MCF 10A (cell line): ENCODE data around the gene REX1BD. TPM values are rescaled to one million over a fixed set of nuclear protein-coding genes. Genes with fewer than 3 reads are reported as not detected.

Experiments
- BruUV-seq: library from RNA; stranded (reverse); fragments of 400-500 nt; replicated peaks from 2 replicates; lab custom pipeline; 2021; lab: Mats Ljungman, UMichigan
- CTCF ChIA-PET: fragments of 300-600 bp; sonication (Branson Sonifier 250); formaldehyde crosslinking; extraction: SDS; loops from one replicate; lab custom pipeline; 2021; ENCODE audit warnings: antibody characterized with exemption, inconsistent platforms; lab: Yijun Ruan, JAX
- POLR2A ChIA-PET: fragments of 300-600, 350-650 bp; sonication (Branson Sonifier 250); formaldehyde crosslinking; extraction: SDS; loops from one replicate; lab custom pipeline; 2020; ENCODE audit warnings: antibody characterized with exemption, inconsistent platforms; lab: Yijun Ruan, JAX
- DNase-seq: peaks from one replicate; pipeline ENCODE4 v3.0.0-alpha.2; 2018; ENCODE audit not compliant: unreplicated experiment
- H3K27ac Mint-ChIP-seq: one replicate; pipeline ENCODE4 v1.8.0; 2022; ENCODE audit warnings: mild to moderate bottlenecking, low read depth, mixed read lengths; ENCODE audit not compliant: unreplicated experiment
- H3K27me3 Mint-ChIP-seq: one replicate; pipeline ENCODE4 v1.8.0; 2022; ENCODE audit warnings: mixed read lengths; ENCODE audit not compliant: insufficient read depth, unreplicated experiment
- H3K36me3 Mint-ChIP-seq: one replicate; pipeline ENCODE4 v1.8.0; 2022; ENCODE audit warnings: mild to moderate bottlenecking, moderate library complexity, mixed read lengths; ENCODE audit not compliant: insufficient read depth, unreplicated experiment
- H3K4me1 Mint-ChIP-seq: one replicate; pipeline ENCODE4 v1.8.0; 2022; ENCODE audit warnings: mixed read lengths; ENCODE audit not compliant: insufficient read depth, unreplicated experiment
- H3K4me3 Mint-ChIP-seq: one replicate; pipeline ENCODE4 v1.8.0; 2022; ENCODE audit warnings: mild to moderate bottlenecking, moderate library complexity, mixed read lengths; ENCODE audit not compliant: unreplicated experiment
- H3K9me3 Mint-ChIP-seq: one replicate; pipeline ENCODE4 v1.8.0; 2022; ENCODE audit warnings: mixed read lengths; ENCODE audit not compliant: unreplicated experiment
- intact Hi-C: fragments of 100-400 bp; cut with micrococcal nuclease; formaldehyde crosslinking; loops from 2 replicates; pipeline ENCODE4 v1.14.1; 2022
- total RNA-seq: library from RNA; stranded (reverse); gene quantifications from 2 replicates; pipeline ENCODE4 v1.2.3, GENCODE V29; 2022
- TF ChIP-seq, protein P1 (sequence below): fragments of 200-600 bp; IDR thresholded peaks from one replicate; pipeline ENCODE4 v1.8.0; 2022; ENCODE audit warnings: antibody characterized with exemption, mild to moderate bottlenecking; ENCODE audit not compliant: unreplicated experiment

Gene REX1BD
- total RNA-seq, 1 experiment from 2014 or later, result 49.3 TPM

DNA sequence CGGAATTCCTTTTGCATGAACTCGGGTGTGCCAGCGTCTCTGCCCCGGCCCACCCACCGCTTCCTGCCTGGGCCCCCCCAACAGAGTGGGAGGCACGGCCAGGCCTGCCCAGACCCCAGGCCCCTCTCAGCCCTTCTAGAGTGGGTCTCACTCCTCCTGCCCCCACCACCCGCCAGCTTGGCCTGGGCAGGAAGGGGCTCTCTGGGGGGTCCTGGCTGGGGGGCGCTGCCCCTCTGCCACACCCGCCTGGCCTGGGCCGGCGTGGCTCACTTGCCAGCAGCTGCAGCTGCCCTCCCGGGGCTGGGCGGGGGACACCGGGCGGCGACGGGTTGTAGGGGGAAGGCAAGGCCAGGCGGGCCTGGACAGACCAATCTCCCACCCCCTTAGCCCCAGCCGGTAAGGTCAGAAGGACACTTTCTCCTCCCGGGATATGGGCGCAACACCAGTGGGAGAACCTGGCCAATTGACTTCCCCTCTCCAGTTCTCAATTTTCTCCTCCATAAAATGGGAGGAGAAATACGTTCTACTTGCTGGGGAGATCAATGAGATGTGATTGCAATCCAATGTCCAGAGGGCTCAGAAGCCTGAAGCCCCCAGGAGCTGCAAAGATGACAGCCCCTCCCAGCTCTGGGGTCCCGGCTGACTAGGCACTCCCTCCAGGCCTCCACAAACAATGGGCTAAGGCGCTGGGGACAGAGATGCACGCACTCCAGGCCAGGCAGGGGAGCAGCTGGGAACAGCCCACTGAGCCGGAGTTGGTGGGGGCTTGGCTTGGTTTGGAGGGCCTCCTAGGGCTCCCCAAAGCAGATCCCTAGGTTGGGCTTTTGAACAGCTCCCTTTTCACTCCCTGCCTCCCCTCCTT is 15.6 kb downstream of the REX1BD start:
- Mint-ChIP-seq H3K36me3 (no peaks in the 10 kb centered on the region), H3K4me1 (peaks cover 5% of the 10 kb centered on the region), H3K27me3 (peaks cover 34% of the 10 kb centered on the region), H3K9me3 (no peaks in the 10 kb centered on the region), H3K27ac (no peak overlapping the region), H3K4me3 (no peak overlapping the region)
- CTCF ChIA-PET, result interaction anchor here (0.6 kb wide), 1 partner anchor 39 kb away, joined by 3 read pairs; no protein-coding TSS in a partner anchor
- POLR2A ChIA-PET, result interaction anchor here (1.4 kb wide), 1 partner anchor 15 kb away, joined by 3 read pairs; no protein-coding TSS in a partner anchor
- intact Hi-C loops, result no loop called here
- DNase-seq, result no peak
- TF ChIP-seq, protein P1, sequence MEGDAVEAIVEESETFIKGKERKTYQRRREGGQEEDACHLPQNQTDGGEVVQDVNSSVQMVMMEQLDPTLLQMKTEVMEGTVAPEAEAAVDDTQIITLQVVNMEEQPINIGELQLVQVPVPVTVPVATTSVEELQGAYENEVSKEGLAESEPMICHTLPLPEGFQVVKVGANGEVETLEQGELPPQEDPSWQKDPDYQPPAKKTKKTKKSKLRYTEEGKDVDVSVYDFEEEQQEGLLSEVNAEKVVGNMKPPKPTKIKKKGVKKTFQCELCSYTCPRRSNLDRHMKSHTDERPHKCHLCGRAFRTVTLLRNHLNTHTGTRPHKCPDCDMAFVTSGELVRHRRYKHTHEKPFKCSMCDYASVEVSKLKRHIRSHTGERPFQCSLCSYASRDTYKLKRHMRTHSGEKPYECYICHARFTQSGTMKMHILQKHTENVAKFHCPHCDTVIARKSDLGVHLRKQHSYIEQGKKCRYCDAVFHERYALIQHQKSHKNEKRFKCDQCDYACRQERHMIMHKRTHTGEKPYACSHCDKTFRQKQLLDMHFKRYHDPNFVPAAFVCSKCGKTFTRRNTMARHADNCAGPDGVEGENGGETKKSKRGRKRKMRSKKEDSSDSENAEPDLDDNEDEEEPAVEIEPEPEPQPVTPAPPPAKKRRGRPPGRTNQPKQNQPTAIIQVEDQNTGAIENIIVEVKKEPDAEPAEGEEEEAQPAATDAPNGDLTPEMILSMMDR, result no peak
- no TSS peak for BruUV-seq

DNA sequence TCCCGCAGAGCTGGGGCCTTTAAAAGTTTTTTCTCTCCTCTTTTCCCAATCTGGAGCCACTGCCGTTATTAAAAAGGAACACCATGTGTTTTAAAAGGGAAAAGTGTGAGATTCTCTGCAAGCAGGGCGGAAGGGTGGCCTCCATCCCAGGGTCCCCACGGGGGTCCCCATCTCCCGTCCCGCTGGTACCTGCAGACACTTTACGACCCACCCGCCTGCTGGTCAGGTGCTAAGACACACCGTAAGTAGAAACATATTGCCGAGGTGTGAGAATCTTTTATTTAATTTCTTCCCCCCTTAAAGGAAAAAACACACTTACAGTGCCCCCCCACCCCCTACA is 16.2 kb downstream of the REX1BD start:
- no TSS peak for BruUV-seq
- no peak overlapping the region for H3K27ac Mint-ChIP-seq
- no peaks in the 10 kb centered on the region for H3K36me3 Mint-ChIP-seq
- intact Hi-C loops, result no loop called here
- CTCF ChIA-PET, result interaction anchor here (0.6 kb wide), 3 partner anchors 16 to 670 kb away, joined by 4 to 5 read pairs (median 4); no protein-coding TSS in a partner anchor
- TF ChIP-seq, protein P1, result no peak
- POLR2A ChIA-PET, result no interaction called here
- peaks cover 40% of the 10 kb centered on the region for H3K27me3 Mint-ChIP-seq
- no peak overlapping the region for H3K4me3 Mint-ChIP-seq
- H3K9me3 Mint-ChIP-seq, result no peaks in the 10 kb centered on the region
- H3K4me1 Mint-ChIP-seq, result peaks cover 5% of the 10 kb centered on the region
- DNase-seq, result no peak

DNA sequence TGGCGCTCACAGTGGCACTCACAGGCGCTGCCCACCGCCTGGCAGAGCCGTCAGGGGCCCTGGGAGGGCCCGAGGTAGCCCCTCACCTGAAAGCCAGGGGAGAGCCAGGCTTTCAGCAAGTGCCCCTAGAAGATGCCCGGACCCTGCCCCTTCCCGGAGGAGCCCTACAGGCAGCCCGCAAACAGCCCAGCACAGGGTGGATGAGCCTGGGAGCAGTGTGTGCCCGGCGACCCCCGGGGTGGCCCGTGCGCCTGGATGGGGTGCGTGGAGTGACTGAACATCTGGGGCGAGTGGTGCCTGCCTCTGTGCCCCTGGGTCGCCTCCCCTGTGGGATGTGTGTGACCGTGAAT is 16.6 kb downstream of the REX1BD start:
- ChIA-PET POLR2A (no interaction called here), CTCF (interaction anchor here (0.6 kb wide), 3 partner anchors 16 to 670 kb away, joined by 4 to 5 read pairs (median 4); no protein-coding TSS in a partner anchor)
- DNase-seq, result no peak
- Mint-ChIP-seq H3K4me1 (peaks cover 5% of the 10 kb centered on the region), H3K36me3 (no peaks in the 10 kb centered on the region), H3K27me3 (peaks cover 43% of the 10 kb centered on the region), H3K9me3 (no peaks in the 10 kb centered on the region), H3K4me3 (peak overlapping the region; percentile 35), H3K27ac (peak overlapping the region; percentile 40)
- TF ChIP-seq, protein P1, result no peak
- no TSS peak for BruUV-seq
- intact Hi-C loops, result no loop called here

DNA sequence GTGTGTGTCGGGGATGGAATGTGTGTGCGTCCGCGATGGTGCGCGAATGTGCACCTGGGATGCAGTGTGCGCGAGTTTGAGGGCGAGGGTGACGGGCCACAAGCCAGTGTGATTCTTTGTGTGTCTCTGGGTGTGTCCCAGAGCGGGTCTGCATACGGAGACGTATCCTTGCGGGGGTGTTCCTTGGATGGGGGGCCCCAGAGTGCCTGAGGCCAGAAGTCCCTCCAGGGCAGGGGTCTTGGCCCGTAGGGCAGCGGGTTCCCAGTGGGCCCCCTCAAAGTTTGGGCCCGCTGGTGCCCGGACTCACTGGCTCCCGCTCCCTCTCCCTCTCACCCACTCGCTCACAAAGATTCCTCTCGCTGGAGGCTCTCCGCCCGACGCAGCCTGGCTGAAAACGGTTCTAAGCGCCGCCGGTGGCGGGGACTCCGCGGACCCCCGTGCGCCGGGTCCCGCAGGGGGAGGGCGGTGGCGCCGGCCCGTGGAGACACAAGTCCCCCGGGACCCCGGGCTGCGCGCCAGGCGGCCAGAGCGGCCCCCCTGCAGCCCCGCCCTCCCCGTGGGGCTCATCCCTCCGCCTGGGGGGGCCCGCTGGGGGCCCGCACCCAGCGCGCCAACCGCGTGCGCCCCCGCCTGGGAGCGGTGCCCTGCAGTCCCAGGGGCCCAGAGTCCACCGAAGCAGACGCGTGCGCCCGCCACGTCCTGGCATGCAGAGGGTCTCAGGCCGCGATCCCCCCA is 17.1 kb downstream of the REX1BD start:
- no peaks in the 10 kb centered on the region for H3K36me3 Mint-ChIP-seq
- intact Hi-C loops, result no loop called here
- peak overlapping the region; percentile 40 for H3K27ac Mint-ChIP-seq
- TF ChIP-seq, protein P1, result no peak
- H3K9me3 Mint-ChIP-seq, result no peaks in the 10 kb centered on the region
- peaks cover 5% of the 10 kb centered on the region for H3K4me1 Mint-ChIP-seq
- H3K4me3 Mint-ChIP-seq, result peak overlapping the region; percentile 35
- peaks cover 47% of the 10 kb centered on the region for H3K27me3 Mint-ChIP-seq
- ChIA-PET CTCF (interaction anchor here (0.6 kb wide), 3 partner anchors 17 to 669 kb away, joined by 4 to 5 read pairs (median 4); no protein-coding TSS in a partner anchor), POLR2A (no interaction called here)
- no peak for DNase-seq
- BruUV-seq, result no TSS peak
